DMS79 treated with DMSO at 0.1 percent for 48 hours (cell line): Measurements from ENCODE around the gene CROCC2.
A peak's percentile ranks its signal among the peaks of the same experiment; 100 is the strongest.

Experiments
- DNase-seq: peaks from one replicate; lab custom pipeline; 2025; lab: John Stamatoyannopoulos, UW

Gene CROCC2

DNA sequence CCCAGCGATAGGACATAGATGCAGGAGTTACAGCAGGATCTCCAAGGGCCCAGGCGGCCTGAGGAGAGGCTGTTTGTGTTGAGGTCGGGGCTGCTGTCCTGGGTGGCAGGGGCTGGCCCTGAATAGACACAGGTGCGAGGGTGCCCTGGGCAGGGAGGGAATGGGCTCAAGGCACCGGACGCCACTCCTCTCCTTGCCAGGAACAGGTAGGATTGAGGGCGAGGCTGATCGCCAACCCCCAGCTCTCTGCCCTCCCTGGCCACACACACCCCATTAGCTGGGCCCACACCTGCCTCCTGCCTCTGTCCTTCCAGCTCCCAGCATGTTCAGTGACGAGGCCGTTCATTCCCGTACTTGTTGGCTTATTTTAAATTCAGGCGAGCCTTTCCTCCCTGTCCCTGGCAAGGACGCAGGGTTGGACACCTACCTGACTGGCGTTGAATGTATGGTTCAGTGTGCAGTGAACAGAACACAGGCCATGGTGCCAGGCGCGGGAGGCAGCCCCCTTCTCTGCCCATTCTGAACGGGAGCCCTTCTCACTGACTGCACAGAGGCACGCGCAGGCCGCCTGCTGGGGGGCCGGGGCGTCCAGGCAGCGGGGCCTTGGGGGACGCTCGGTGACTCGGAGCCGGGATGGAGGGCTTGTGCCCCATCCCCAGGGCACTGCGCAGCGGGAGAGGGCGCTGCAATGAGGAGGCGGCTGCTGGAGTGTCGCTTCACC is 51.0 kb downstream of the CROCC2 start:
- no peak for DNase-seq

DNA sequence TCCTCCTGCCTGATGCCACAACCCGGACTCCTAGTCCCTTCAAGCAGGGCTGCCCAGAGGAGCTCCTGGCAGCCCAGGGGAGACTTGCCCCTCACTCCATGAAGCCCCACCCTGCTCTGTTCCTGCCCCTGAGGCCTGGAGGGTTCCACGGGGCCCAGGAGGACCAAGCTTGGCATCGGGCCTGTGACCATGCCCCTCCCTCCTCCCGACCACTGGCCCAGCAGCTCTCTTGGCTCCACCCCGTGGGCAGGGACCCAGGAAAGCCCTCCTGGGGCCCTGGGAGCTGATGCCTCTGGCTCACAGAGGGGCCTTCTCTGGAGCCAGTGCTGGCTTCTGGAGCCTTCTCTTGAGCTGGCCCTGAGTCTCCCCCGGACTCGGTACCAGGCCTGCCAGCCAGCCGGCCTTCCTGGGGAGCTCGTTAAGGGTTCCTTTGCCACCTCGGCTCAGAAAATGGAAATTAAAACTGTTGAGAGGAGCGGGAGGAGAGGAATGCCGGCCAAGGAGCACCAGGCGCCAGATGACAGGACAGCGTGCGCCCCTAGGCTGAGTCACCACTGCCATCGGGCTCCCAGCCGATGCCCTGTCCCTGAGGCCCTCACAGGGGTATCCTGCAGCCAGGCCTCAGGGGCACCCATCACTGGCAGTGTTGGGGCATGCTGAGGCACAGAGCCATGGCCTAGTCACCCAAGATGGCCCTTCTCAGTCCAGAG is 51.7 kb downstream of the CROCC2 start:
- DNase-seq = peak; percentile 49

DNA sequence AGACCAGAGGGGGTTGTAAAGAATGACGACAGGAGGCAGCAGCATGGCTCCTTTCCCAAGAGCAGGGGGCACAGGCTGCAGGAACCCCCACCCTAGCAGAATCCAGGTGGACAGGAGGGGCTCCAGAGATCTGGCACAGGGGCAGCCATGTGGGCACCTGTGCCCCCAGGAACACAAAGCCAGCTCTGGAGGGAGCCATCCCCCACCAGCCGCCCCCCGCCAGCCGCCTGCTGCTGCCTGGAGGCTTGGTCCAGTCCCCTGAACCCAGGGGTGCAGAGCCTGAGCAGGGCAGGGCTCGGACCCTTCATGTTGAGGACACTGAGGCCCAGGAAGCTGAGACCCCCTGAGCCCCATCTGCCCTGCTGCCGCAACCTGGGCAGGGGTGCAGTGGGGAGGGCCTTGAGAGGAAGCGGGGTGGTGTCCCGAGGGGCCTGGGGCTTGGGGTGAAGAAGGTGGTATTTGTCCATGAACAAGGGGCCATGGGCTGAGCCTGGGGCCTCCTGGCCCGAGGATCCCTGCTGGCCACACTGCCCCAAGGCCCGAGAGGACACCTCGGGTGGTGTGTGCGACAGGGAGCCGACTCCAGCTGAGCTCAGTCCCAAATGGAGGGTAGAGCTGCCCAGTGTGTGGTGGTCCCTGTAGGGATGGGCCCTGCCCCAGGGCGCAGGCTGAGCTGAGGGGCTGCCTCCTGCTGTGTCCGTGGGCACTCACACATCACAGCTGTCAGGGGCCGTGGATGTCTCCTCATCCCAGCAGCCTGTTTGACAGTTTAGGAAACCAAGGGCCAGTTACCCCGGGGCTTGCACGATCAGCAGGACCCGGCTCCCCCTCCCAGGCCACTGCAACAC is 52.5 kb downstream of the CROCC2 start:
- DNase-seq = no peak

DNA sequence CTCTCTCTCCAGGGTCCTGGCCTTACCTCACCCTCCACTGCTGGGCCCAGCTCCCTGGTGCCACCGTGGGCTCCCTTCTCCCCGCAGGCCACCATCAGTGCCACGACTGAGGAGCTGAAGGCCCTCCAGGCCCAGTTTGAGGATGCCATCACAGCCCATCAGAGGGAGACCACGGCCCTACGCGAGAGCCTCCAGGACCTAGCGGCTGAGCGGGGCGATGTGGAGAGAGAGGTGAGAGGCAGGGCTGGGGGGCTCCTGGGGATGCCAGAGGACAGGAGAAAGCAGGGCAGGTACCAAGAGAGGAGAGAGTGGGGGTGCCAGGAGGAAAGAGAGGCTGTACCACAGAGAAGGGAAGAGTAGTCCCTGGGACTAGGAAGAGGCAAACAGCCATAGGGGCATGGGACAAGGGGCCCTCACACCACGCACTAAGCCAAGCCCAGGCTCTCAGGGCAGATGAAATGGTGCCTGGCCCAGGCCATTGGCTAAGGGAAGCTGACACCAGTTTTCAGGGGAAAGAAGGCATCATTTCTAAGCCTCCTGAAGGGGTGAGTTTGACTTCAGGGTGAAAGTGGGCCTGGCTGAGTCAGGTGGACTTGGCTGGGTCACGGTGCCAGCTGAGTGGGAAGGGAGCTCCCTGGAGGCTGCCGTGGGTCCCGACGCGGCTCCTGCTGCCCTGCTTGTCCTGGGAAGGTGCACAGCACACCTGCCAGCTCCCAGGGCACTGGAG is 53.2 kb downstream of the CROCC2 start:
- DNase-seq = no peak

DNA sequence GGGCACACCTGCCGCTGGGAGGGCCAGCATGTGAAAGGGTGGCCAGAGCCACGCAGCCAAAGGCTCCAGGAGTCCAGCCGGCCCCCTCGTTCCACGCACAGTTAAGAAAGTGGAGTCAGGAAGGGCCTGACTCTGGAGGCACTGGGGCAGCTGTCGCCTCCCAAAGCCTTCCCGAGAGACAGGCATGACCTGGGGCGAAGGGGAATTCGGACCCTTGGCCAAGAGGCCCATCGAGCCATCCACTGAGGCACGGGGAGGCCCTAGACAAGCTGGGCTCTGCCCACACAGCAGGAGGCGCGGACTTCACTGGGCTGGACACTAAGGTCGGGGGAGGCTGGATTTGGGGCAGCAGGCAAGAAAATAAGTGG is 53.8 kb downstream of the CROCC2 start:
- no peak for DNase-seq

DNA sequence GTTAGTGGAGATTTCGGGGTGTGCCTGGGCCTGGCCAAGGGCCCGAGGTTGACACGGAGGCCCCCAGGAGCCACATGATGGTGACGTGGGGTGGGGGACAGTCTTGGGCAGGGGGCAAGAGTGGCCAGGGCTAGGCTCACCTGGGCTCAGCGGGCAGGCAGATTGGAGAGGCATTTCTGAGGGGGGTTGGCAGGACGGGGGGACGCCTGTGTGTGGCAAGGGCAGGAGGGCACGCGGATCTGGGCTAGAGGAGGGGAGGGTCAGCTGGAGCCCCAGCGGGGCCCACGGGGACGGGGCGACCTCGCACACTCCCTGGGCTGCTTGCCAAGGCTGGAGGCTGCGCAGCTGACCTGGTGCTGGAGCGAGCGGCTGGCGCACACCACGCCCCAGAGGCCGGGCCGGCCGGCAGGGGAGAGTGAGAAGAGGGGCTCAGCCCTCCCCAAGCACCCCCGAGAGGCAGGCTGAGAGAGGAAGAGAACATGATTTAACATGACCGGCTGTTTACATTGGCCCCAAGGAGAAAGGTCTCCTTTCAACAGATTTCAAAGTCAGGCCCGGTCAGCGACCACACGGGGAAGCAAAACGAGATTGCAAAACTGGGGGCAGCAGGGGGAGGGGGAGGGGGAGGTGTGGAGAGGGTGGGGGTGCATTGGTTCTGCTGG is 54.3 kb downstream of the CROCC2 start:
- peak; percentile 60 for DNase-seq

DNA sequence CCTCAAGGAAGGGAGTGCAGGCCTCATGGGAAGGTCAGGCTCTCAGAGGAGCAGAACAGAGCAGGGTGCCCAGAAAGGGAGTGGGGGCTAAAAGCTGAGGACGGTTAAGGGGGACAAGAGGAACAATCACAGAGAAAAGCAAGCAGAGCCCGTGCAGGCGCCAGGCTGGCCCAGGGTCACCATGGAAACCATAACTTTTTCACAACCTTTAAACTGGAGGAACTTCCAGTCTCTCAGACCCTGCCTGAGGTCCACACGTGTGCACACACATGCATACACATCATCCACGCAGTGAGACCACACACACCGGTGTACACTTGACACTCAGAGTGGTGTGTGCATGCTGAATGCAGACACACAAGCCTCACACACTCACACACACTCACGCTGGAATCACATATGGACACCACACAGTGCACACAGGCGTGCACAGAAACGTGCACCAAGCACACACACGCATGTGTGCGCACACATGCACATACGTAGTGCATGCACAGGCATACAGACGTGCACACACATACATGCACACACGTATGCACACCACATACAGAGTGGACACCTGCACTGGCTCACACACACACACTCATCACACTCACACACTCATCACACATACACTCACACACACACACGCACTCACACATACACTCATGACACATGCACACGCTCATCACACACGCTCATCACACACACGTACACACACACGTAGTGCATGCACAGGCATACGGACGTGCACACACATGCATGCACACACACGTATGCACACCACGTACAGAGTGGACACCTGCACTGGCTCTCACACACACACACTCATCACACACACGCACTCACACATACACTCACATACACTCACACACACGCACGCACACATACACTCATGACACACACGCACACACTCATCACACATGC is 55.1 kb downstream of the CROCC2 start:
- DNase-seq = peak; percentile 25

DNA sequence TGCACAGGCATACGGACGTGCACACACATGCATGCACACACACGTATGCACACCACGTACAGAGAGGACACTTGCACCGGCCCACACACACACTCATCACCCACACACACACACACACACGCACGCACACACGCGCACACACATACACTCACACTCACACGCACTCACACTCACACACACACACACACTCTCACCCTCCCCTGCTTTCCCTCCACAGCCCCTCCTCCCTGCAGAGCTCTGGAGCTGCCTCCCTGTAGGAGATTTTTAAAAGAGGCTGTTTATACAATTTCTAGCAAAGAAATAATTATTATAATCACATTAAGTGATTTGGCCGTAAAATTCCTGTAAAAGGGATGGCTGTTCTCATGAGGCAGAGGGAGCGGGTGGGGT is 55.8 kb downstream of the CROCC2 start:
- DNase-seq = no peak

DNA sequence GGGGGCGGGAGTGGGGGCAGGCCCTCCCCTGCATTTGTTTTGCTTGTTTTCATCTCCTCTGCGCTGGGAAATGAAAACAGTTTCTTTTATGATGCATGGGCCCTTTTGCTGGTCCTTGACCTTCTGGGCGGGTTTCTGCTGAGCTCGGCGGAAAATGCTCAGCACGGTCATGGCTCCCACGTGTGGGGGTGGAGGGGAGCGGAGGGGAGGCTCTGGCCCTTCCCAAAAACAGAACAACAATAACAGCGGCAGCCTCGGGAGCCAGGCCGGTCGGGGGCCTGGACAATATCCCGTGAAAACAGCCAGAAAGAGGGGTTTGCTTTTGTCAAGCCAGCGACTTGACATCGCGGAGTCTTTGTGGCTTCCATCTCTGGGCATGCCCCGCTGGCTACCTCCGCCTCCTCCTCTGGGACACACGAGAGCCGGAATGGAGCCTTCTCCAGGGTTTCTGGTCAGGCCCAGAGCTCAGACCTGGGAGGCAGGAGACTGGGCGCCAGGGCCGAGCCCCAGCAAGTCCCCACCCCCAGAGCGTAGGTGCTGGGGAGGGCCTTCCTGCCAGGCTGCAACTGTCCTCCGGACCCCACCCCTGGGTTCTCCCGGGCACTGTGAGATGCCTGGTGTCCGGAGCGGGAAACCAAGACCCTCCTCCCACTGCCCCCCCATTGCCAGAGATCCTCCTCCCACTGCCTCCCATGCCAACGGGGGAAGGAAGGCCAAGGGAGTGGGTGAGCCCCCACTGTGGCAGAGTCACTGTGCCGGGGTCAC is 56.3 kb downstream of the CROCC2 start:
- peak; percentile 76 for DNase-seq

DNA sequence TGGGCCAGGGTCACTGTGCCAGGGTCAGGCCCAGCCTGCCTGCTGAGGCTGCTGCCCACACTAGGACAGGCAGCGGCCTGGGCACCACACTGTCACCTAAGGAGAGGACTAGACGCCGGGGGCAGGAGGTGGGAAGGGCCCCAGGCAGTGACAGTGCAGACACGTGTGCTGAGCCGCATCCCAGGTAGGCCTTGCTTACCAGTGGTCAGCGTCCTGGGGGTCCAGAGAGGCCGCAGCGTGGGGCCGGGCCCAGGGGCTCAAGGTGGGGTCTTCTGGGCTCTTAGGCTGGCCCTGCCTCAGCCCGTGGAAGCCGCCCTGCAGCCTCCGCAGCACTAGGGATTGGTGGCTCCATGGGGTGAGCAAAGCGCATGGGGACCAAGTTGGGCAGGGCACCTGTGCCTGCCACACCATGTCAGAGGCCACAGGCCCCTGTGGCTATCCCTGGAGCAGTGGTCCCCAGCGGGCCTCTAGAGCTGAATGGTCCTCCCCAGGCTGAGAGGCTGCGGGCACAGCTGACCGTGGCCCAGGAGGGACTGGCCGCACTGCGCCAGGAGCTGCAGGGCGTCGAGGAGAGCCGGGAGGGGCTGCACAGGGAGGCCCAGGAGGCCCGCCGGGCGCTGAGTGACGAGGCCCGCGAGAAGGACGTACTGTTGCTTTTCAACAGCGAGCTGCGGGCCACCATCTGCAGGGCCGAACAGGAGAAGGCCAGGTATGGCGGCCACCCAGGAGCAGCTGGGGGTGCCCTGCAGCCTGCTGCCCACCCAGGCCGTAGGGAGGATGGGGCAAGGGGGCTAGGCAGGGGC is 57.1 kb downstream of the CROCC2 start:
- DNase-seq = no peak

DNA sequence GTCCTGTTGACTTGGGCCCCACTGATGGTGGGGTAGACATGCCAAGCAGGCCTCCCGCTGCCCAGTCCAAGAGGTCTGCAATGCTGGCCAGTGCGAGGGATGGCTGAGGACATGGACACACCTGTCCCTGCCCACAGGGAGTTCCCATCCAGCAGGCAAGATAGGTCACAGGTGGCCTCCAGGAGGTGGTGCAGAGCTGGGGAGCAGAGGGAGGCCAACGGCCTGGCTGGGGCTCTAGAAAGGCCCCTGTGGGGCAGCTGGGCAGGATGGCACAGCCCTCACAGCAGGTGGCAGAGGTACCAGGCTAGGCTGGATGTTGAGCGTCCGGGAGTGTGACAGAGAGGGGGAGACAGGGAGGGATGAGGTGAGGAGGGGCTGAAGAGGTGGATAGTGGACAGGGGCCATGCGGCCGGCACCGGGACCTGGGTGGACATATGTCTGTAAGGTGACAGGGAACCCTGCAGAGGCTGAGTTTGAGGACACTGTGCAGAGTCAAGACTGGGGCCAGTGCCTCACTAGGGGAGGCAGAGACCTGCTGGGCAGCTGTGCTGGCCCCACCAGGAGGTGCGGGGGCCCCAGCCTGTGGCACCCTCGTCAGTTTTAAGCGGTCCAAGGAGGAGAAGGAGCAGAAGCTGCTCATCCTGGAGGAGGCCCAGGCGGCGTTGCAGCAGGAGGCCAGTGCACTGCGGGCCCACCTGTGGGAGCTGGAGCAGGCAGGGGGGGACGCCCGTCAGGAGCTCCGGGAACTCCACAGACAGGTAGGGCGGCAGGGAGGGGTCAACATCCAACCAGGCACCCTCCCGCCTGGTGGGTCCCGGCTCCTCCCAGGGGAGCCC is 58.0 kb downstream of the CROCC2 start:
- DNase-seq = no peak

DNA sequence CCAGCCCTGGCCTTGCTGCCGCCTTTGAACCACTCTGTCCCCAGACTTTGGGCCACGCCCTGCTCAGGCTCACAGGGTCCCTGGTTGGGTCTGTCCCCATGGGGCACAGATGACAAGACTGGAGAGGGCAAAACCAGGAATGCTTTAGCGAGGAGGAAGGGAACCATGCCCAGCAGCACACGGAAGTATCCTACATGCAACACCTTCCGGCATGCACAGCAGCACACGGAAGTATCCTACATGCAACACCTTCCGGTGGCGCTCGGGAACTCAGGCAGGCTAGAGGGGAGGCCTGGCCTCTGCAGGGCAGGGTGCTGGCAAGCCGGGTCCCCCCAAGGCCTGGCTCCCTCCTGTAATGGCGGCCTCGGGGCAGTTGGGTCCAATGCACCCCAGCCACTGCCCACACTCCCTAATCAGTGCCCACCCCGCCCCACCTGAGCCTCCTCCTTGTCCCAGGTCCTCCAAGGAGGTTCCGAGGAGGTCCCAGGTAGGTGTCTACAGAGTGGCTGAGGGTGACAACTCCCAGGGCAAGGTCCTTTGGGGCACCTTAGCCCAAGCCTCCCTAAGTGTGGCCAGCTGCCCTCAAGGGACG is 58.7 kb downstream of the CROCC2 start:
- no peak for DNase-seq

DNA sequence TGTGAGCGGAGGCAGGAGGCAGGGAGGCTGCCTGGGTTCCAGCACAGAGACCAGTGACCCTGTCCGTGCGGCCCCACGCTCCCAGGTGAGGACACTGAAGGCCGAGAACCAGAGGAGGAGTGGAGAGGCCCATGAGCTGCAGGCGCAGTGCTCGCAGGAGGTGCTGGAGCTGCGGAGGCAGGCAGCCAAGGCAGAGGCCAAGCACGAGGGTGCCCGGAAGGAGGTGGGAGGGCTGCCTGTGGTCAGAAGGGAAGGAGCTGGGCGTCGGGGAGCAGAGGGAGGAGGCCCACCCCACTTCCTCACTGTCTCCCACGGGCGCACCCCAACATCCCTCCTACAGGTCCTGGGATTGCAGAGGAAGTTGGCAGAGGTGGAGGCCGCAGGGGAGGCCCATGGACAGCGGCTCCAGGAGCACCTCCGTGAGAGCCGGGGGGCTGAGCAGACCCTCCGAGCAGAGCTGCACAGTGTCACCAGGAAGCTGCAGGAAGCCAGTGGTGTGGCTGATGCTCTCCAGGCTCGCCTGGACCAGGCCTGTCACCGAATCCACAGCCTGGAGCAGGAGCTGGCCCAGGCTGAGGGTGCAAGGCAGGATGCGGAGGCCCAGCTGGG is 59.3 kb downstream of the CROCC2 start:
- no peak for DNase-seq

DNA sequence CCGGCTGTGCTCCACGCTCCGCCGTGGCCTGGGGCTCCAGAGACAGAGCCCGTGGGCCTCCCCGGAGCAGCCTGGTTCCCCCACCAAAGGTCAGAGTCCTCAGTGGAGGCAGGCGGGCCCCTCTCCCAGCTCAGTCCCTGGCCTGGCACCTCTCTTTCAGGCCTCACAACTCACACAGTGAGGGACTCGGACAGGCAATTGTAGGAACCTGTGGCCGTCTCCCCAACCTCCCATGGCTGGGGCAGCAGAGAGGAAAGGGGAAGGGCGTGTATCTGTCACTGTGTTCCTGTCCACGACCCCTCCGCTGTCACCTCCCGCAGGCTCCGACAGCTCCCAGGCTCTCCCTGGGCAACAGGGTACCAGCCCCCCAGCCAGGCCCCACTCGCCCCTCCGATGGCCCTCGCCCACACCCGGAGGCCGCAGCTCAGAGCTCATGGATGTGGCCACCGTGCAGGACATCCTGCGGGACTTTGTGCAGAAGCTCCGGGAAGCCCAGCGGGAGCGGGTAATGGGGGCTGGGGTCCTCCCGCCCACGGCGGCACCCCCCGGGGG is 59.8 kb downstream of the CROCC2 start:
- DNase-seq = no peak

DNA sequence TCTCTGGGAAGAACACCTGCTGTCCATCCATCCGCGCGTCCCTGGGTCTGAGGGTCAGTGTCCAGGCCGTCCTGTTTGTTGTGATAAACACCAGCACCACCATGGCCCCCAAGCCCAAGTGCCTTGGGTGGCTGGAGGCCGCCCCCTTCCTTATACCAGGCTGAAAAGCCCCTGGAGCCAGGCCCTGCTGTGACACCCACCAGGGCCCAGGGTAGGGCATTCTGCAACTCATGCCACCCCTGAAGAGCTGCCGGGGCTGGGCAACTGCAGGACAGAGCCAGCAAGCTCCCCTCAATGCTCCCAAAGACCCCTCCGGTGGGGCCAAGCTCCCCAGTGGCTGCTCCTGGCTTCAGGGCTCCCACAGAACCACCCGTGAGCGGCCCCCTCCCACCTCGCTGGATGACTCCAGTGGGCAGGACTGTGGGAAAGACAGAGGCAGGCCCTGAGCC is 60.3 kb downstream of the CROCC2 start:
- no peak for DNase-seq

DNA sequence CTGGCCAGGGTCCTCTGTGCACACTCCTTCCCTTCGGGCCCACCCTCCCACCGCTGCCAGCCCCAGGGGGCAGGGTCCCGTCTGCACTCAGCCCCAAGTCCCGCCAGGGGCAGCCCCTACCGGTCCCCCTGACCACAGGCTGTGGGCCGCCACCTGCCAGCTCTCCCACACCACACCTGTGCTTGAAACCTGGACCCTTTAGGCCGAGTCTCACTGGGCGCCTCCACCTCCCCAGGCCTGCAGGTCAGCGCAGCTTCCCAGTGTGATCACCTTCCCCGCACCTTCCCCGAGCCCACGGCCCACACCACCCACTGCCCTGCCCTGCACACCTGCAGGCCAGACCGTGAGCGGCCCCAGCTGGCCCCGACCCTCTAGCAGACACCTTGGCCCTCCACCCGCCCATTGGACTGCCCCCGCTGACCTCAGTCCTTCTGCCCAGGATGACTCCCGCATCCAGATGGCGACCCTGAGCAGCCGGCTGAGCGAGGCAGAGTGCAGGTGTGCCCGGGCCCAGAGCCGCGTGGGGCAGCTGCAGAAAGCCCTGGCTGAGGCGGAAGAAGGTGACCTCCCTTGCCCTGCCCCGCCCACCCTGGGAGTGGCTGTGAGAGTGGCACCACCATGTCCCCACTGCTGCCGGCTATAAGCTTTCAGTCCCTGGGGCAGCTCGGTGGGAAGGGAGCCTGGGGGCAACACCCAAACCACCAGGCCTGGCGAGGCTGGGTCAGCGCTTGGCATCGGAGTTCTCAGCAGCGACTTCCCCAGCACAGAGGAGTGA is 61.0 kb downstream of the CROCC2 start:
- DNase-seq = no peak
